Lung (tissue), 12 donors: ENCODE results near the gene COG1. TPM values are rescaled to one million over a fixed set of nuclear protein-coding genes. Genes with fewer than 3 reads are reported as not detected.

ENCODE experiments used
- ATAC-seq: fragments of 200-7000 bp; cut with Tn5 transposase; one replicate; pipeline ENCODE4 v1.9.1; 2020; ENCODE audit warnings: moderate number of reproducible peaks; ENCODE audit not compliant: insufficient read depth, low FRiP score
- DNase-seq, 3 donors: peaks; one replicate each; pipeline ENCODE4 v3.0.0-alpha.2; 2013 to 2017
- H3K27ac ChIP-seq, 2 donors: one replicate each; pipeline ENCODE4 v1.5.1; 2013; ENCODE audit warnings: mild to moderate bottlenecking in 2 of 2, moderate library complexity in 2 of 2, control low read depth in 1 of 2, inconsistent platforms in 1 of 2, low read depth in 1 of 2, low read length in 1 of 2
- H3K27me3 ChIP-seq, 3 donors: one replicate each; pipeline ENCODE4 v1.5.1; 2013; ENCODE audit warnings: low read length in 2 of 3; ENCODE audit not compliant: control insufficient read depth in 3 of 3, insufficient read depth in 3 of 3
- H3K36me3 ChIP-seq, 4 donors: one replicate each; pipeline ENCODE4 v1.5.1; 2013; ENCODE audit warnings: low read length in 4 of 4, mild to moderate bottlenecking in 1 of 4, moderate library complexity in 1 of 4; ENCODE audit not compliant: control insufficient read depth in 4 of 4, insufficient read depth in 4 of 4
- H3K4me1 ChIP-seq, 5 donors: one replicate each; pipeline ENCODE4 v1.5.1; 2013; ENCODE audit warnings: low read length in 5 of 5, mild to moderate bottlenecking in 2 of 5, moderate library complexity in 1 of 5; ENCODE audit not compliant: control insufficient read depth in 5 of 5, insufficient read depth in 5 of 5
- H3K4me3 ChIP-seq: one replicate; pipeline ENCODE4 v1.5.1; 2013; ENCODE audit warnings: mild to moderate bottlenecking, control low read depth, moderate library complexity
- H3K9ac ChIP-seq, 2 donors: one replicate each; pipeline ENCODE4 v1.5.1; 2013; ENCODE audit warnings: low read length in 2 of 2, control low read depth in 1 of 2; ENCODE audit not compliant: insufficient read depth in 1 of 2
- H3K9me3 ChIP-seq, 4 donors: one replicate each; pipeline ENCODE4 v1.5.1; 2013; ENCODE audit warnings: low read length in 3 of 4, mild to moderate bottlenecking in 1 of 4, moderate library complexity in 1 of 4; ENCODE audit not compliant: control insufficient read depth in 4 of 4, insufficient read depth in 3 of 4
- WGBS, 2 donors: extraction: QIAGEN DNeasy Blood & Tissue Kit; methylation state at CpG; one replicate each; pipeline ENCODE4 v1.1.7; 2013; 5-methylcytosine and 5-hydroxymethylcytosine counted together
- polyA plus RNA-seq, 2 donors: library from polyadenylated mRNA; stranded (reverse); fragments of 200-250 nt; gene quantifications; one replicate each; pipeline ENCODE4 v1.2.1, GENCODE V29; 2013
- total RNA-seq, 2 donors: library from RNA; depleted of rRNA in 1 of 2; stranded (reverse); fragments of >200 nt in 1 of 2; gene quantifications; one replicate each; pipeline ENCODE4 v1.2.1, GENCODE V29; 2014 to 2021
- TF ChIP-seq, protein P1 (sequence below): IDR thresholded peaks from 2 replicates; pipeline ENCODE4 v1.5.1; 2012; ENCODE audit warnings: mild to moderate bottlenecking; ENCODE audit errors: control extremely low read depth, extremely low read depth
- donor health status: control.
- donor health status: control.
- donor health status: Bipolar disorder and iron deficiency.
- donor health status: healthy.
- donor health status: DM: yes; HTN: yes; CAD: no.

COG1 gene
- total and polyA plus RNA-seq, 4 donors, result 13.3 to 41.2 (median 21.1) TPM

- Histone ChIP-seq H3K9me3 (no peaks in the 10 kb centered on the region), H3K36me3 (peaks cover 20 to 45% (median 37%) of the 10 kb centered on the region in 4 donors), H3K27me3 (no peaks in the 10 kb centered on the region), H3K27ac (no peak overlapping the region), H3K4me1 (peaks cover 0 to 5% (median 2%) of the 10 kb centered on the region in 5 donors), H3K4me3 (no peak overlapping the region), H3K9ac (no peak overlapping the region)
- no peak for ATAC-seq
- TF ChIP-seq, protein P1, sequence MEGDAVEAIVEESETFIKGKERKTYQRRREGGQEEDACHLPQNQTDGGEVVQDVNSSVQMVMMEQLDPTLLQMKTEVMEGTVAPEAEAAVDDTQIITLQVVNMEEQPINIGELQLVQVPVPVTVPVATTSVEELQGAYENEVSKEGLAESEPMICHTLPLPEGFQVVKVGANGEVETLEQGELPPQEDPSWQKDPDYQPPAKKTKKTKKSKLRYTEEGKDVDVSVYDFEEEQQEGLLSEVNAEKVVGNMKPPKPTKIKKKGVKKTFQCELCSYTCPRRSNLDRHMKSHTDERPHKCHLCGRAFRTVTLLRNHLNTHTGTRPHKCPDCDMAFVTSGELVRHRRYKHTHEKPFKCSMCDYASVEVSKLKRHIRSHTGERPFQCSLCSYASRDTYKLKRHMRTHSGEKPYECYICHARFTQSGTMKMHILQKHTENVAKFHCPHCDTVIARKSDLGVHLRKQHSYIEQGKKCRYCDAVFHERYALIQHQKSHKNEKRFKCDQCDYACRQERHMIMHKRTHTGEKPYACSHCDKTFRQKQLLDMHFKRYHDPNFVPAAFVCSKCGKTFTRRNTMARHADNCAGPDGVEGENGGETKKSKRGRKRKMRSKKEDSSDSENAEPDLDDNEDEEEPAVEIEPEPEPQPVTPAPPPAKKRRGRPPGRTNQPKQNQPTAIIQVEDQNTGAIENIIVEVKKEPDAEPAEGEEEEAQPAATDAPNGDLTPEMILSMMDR, result no peak
- no peak for DNase-seq
- WGBS, 2 donors, result 78 to 89% methylated on average over 5 of the region's 5 CpGs
Observed at GRCh38 chr17:73197161-73197560, 4.3 kb downstream of the COG1 start.

- TF ChIP-seq, protein P1, result no peak
- H3K4me3 ChIP-seq, result no peak overlapping the region
- H3K4me1 ChIP-seq, result peaks cover 0 to 6% (median 4%) of the 10 kb centered on the region in 5 donors
- no peaks in the 10 kb centered on the region for H3K27me3 ChIP-seq
- 90 to 96% methylated on average over 9 of the region's 9 CpGs for WGBS, 2 donors
- ATAC-seq, result no peak
- no peak overlapping the region for H3K27ac ChIP-seq
- H3K9me3 ChIP-seq, result no peaks in the 10 kb centered on the region
- no peak overlapping the region for H3K9ac ChIP-seq
- no peak for DNase-seq
- peaks cover 20 to 54% (median 46%) of the 10 kb centered on the region in 4 donors for H3K36me3 ChIP-seq
Observed at GRCh38 chr17:73198201-73198929, 5.5 kb downstream of the COG1 start.

GRCh38 chr17:73198930-73199260 lies 6.0 kb downstream of the COG1 start:
- TF ChIP-seq, protein P1, result no peak
- WGBS, 2 donors, result 94 to 96% methylated on average over 7 of the region's 7 CpGs
- no peaks in the 10 kb centered on the region for H3K27me3 ChIP-seq
- H3K4me3 ChIP-seq, result no peak overlapping the region
- no peak for DNase-seq
- peaks cover 22 to 58% (median 48%) of the 10 kb centered on the region in 4 donors for H3K36me3 ChIP-seq
- H3K4me1 ChIP-seq, result peaks cover 0 to 6% (median under 1%) of the 10 kb centered on the region in 5 donors
- no peak overlapping the region for H3K9ac ChIP-seq
- H3K27ac ChIP-seq, result no peak overlapping the region
- no peaks in the 10 kb centered on the region for H3K9me3 ChIP-seq
- no peak for ATAC-seq
